GM12874 (cell line): Measurements from ENCODE around the gene MLYCD.

ENCODE experiments used
- TF ChIP-seq, protein P1 (sequence below): IDR thresholded peaks from 2 replicates; pipeline ENCODE4 v1.5.1; 2011; ENCODE audit warnings: low read depth, mild to moderate bottlenecking, control low read depth, low read length, moderate library complexity; ENCODE audit not compliant: insufficient read depth

Gene MLYCD

DNA sequence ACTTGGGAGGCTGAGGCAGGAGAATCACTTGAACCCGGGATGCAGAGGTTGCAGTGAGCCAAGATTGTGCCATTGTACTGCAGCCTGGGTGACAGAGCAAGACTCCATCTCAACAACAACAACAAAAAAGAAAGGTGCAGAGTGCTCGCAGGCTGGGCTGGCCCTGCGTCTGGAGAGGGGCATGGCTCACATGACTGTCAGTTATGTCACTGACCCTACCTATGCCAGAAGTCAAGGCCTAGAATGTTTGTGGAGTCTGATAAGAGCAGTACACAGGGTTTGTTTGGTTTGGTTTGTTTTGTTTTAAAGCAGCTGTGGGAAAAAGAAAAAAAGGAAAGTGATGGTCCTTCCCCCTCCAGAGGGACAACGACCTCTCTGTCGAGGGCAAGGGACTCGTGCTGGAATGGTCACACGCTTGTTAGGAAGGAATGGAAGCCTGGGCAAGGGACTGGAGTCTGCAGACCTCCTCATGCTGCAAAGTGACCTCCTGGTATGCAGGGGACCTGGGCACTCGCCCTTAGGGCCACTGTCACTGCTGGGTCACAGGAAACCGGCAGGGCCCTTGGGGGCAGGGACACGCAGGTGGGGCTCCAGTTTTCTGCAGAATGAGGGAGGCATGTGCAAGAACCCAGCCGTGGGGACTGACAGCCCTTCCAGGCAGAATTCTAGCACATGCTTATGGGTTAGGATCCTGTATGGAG is 44.0 kb downstream of the MLYCD start:
- TF ChIP-seq, protein P1, sequence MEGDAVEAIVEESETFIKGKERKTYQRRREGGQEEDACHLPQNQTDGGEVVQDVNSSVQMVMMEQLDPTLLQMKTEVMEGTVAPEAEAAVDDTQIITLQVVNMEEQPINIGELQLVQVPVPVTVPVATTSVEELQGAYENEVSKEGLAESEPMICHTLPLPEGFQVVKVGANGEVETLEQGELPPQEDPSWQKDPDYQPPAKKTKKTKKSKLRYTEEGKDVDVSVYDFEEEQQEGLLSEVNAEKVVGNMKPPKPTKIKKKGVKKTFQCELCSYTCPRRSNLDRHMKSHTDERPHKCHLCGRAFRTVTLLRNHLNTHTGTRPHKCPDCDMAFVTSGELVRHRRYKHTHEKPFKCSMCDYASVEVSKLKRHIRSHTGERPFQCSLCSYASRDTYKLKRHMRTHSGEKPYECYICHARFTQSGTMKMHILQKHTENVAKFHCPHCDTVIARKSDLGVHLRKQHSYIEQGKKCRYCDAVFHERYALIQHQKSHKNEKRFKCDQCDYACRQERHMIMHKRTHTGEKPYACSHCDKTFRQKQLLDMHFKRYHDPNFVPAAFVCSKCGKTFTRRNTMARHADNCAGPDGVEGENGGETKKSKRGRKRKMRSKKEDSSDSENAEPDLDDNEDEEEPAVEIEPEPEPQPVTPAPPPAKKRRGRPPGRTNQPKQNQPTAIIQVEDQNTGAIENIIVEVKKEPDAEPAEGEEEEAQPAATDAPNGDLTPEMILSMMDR, result no peak

- TF ChIP-seq, protein P1, result no peak
These were observed 44.7 kb downstream of the MLYCD start for GRCh38 chr16:83943516-83944050.

DNA sequence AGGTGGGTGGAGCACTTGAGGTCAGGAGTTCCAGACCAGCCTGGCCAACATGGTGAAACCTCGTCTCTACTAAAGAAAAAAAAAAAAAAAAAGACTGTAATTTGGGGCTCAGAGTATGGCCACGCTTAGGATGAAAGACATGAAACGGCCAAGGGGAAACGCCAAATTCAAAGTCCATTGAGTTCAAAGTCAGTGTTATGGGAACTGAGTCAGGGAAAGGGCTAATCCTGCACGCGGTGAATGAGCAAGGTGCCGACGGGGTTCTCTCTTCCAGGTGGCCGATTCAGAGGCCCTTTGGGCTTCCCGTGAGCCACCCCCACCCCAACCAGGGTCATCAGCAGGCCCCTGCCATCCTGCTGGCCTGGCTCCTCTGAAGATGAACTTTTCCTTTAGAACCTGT is 46.7 kb downstream of the MLYCD start:
- TF ChIP-seq, protein P1, result no peak

DNA sequence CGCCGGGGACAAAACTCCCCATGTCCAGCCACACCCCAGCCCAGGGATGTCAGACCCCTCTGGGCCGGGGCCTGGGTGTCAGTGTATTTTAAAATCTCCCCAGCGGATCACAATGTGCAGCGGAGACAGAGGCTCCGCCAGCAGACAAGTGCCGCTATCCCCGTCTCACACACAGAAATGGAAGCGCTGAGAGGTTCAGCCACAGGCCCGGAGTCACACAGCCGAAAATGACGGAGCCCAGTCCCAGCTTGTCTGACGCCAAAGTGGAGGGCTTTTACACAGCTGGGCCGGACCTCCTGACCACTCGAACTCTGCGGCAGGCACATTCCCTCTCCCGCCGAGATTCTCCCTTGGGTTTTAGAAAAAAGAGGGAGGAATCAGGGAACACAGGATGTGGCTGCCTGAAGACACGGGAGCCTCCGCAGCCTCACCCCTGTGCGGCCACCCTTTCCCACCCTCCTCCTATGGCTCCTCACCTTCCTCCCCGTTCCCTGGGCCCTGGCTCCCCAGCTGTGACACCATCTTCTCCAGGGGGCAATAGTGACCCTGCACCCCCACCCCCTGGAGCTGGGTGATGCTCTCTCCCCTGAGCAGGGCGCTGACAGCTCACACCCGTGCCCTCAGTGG is 47.4 kb downstream of the MLYCD start:
- TF ChIP-seq, protein P1, result no peak

GRCh38 chr16:83946781-83947566 is 48.1 kb downstream of the MLYCD start:
- TF ChIP-seq, protein P1, result no peak

GRCh38 chr16:83947642-83948234 is 48.8 kb downstream of the MLYCD start:
- TF ChIP-seq, protein P1, result no peak
